Spleen (tissue), 11 donors: ENCODE results near the gene RHEB. TPM values are rescaled to one million over a fixed set of nuclear protein-coding genes. Genes with fewer than 3 reads are reported as not detected.

ENCODE experiments used
- DNase-seq: peaks from one replicate; pipeline ENCODE4 v3.0.0-alpha.2; 2020
- H3K27ac ChIP-seq, 8 donors: fragments of 200-600 bp; sonication (generic) in 7 of 8; 1 replicate in 4 of 8; 2 replicates in 4 of 8; pipeline versions ENCODE4 v1.5.0 to v1.8.0; 2016 to 2021; ENCODE audit warnings: inconsistent platforms in 4 of 8, mild to moderate bottlenecking in 4 of 8, moderate library complexity in 1 of 8
- H3K27me3 ChIP-seq, 7 donors: fragments of 200-600 bp; sonication (generic) in 6 of 7; replicated peaks in 1 of 7; 1 replicate in 4 of 7; 2 replicates in 3 of 7; pipeline versions ENCODE4 v1.5.0 to v1.8.0; 2016 to 2021; ENCODE audit warnings: inconsistent platforms in 3 of 7, mild to moderate bottlenecking in 1 of 7
- H3K36me3 ChIP-seq, 6 donors: fragments of 200-600 bp; sonication (generic) in 5 of 6; 1 replicate in 4 of 6; 2 replicates in 2 of 6; pipeline versions ENCODE4 v1.5.0 to v1.8.0; 2016 to 2021; ENCODE audit warnings: inconsistent platforms in 2 of 6
- H3K4me1 ChIP-seq, 6 donors: fragments of 200-600 bp; sonication (generic) in 5 of 6; 1 replicate in 3 of 6; 2 replicates in 3 of 6; pipeline versions ENCODE4 v1.5.0 to v1.8.0; 2016 to 2021; ENCODE audit warnings: inconsistent platforms in 3 of 6
- H3K4me3 ChIP-seq, 8 donors: fragments of 200-600 bp; sonication (generic) in 7 of 8; 1 replicate in 4 of 8; 2 replicates in 4 of 8; pipeline versions ENCODE4 v1.5.0 to v1.8.0; 2016 to 2021; ENCODE audit warnings: inconsistent platforms in 4 of 8, mild to moderate bottlenecking in 4 of 8, moderate library complexity in 2 of 8
- H3K9me3 ChIP-seq, 8 donors: fragments of 200-600 bp; sonication (generic) in 7 of 8; 1 replicate in 4 of 8; 2 replicates in 4 of 8; pipeline versions ENCODE4 v1.5.0 to v1.8.0; 2016 to 2021; ENCODE audit warnings: inconsistent platforms in 4 of 8
- POLR2A ChIP-seq, 3 donors: fragments of 450-650 bp; IDR thresholded peaks; one replicate each; pipeline ENCODE4 v1.5.1; 2017; ENCODE audit warnings: antibody characterized with exemption in 3 of 3, mild to moderate bottlenecking in 1 of 3
- POLR2AphosphoS5 ChIP-seq, 3 donors: sonication (generic); formaldehyde crosslinking; IDR thresholded peaks; one replicate each; pipeline ENCODE4 v1.5.1; 2017; ENCODE audit warnings: antibody characterized with exemption in 3 of 3
- WGBS, 5 donors: extraction: QIAGEN DNeasy Blood & Tissue Kit in 3 of 5; methylation state at CpG; one replicate each; pipeline versions ENCODE4 v1.1.5 to v1.1.7; 2013 to 2018; 5-methylcytosine and 5-hydroxymethylcytosine counted together
- intact Hi-C: fragments of 100-400 bp; cut with DNase I; formaldehyde crosslinking; loops from one replicate; pipeline ENCODE4 v1.15.0; 2023; ENCODE audit warnings: low total_unique reads
- polyA plus RNA-seq, 3 donors: library from polyadenylated mRNA; stranded (reverse); fragments of 200-250 nt; gene quantifications; one replicate each; pipeline ENCODE4 v1.2.1, GENCODE V29; 2013
- total RNA-seq, 7 donors: library from RNA; depleted of rRNA in 3 of 7; stranded (reverse); fragments of >200 nt in 3 of 7; fragmentation: NEBNext Ultra II Directional in 4 of 7; extraction: Animal tissue kit (Norgen Biotek cat#: 25700) in 4 of 7; gene quantifications; one replicate each; pipeline versions ENCODE4 v1.1.0 to v1.2.1, GENCODE V29; 2016 to 2021
- TF ChIP-seq, protein P1 (sequence below), 11 experiments: fragments of 200-600 bp in 7 of 11; fragments of 450-650 bp in 4 of 11; sonication (generic) in 4 of 11; IDR thresholded peaks in 8 of 11; conservative IDR thresholded peaks in 3 of 11; 1 replicate in 7 of 11; 2 replicates in 4 of 11; pipeline versions ENCODE4 v1.4.0 to v1.8.0; 2016 to 2021; ENCODE audit warnings: antibody characterized with exemption in 11 of 11, inconsistent platforms in 4 of 11, mild to moderate bottlenecking in 1 of 11
- donor health status: healthy with polysubstance abuse.
- donor health status: DM: no; HTN: no; CAD: no; lungs with moderate emphysema.
- donor health status: DM: no; HTN: no; CAD: no.
- donor health status: Bipolar disorder and iron deficiency.
- donor health status: healthy.
- donor health status: DM: no; HTN: no; CAD: no.
- donor health status: DM: yes; HTN: yes; CAD: no.

RHEB gene
- total and polyA plus RNA-seq, 10 donors, result 42.3 to 89.9 (median 72.5) TPM

DNA sequence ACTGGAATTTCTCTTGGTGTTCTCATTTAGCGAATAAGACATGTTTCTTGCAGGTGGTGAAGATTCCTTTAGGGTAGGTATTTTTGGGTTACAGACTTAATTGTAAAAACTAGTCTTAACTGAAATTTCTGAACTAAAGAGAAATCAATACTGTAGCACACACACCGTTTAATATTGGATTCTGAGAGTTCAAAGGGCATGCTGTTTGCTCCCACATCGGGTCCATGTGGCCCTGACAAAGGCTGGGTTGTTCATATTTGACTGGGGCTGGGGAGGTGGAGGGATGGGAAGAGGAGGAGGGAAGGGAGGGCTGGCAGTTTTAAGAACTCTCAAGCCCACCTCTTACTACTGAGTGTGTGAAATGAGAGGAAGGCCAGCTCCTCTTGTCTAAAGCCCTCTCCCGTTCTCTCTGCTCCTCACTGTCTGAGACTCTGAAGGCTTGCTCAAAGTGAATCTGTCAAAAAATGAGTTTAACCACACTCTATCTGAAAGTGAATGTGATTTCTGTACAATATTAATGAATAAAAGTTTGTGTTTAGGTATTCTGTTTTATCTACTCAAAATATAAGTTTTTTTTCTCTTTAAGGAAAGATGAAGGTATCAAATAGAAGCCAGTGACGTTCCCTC lies 40.0 kb upstream of the RHEB start:
- no peaks in the 10 kb centered on the region for H3K4me1 ChIP-seq
- DNase-seq, result no peak
- H3K9me3 ChIP-seq, result no peaks in the 10 kb centered on the region
- H3K36me3 ChIP-seq, result peaks cover 3 to 99% (median 62%) of the 10 kb centered on the region in 6 donors
- H3K27ac ChIP-seq, result no peak overlapping the region
- no peaks in the 10 kb centered on the region for H3K27me3 ChIP-seq
- TF ChIP-seq POLR2A (IDR thresholded peaks at IDR 0.05) (no peak), POLR2AphosphoS5 (IDR thresholded peaks at IDR 0.05) (no peak)
- TF ChIP-seq, protein P1, sequence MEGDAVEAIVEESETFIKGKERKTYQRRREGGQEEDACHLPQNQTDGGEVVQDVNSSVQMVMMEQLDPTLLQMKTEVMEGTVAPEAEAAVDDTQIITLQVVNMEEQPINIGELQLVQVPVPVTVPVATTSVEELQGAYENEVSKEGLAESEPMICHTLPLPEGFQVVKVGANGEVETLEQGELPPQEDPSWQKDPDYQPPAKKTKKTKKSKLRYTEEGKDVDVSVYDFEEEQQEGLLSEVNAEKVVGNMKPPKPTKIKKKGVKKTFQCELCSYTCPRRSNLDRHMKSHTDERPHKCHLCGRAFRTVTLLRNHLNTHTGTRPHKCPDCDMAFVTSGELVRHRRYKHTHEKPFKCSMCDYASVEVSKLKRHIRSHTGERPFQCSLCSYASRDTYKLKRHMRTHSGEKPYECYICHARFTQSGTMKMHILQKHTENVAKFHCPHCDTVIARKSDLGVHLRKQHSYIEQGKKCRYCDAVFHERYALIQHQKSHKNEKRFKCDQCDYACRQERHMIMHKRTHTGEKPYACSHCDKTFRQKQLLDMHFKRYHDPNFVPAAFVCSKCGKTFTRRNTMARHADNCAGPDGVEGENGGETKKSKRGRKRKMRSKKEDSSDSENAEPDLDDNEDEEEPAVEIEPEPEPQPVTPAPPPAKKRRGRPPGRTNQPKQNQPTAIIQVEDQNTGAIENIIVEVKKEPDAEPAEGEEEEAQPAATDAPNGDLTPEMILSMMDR (IDR thresholded peaks at IDR 0.05 in 8 of 11, conservative IDR thresholded peaks at IDR 0.05 in 3 of 11), result no peak
- intact Hi-C loops, result no loop called here
- WGBS, 5 donors, result 85 to 91% (median 90%) methylated on average over 5 of the region's 5 CpGs
- no peak overlapping the region for H3K4me3 ChIP-seq

DNA sequence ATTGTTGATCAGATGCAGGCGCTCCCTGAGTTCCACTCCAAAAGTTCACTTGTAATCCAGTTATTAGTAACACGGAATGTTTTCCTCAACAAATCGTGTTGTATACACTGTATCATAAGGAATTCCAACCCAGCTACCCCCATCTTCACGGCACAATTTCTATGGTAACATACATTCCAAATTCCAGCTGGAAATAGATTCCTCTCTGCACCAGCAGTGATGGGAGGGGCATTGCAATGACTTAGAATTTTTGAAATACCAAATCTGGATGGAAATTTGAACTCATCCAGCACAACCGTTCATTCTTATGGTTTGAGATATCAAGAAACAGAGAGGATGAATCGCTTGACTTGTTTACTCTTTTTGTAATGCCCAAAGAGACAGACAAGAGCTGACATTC lies 38.9 kb upstream of the RHEB start:
- Histone ChIP-seq H3K27me3 (no peaks in the 10 kb centered on the region), H3K4me3 (no peak overlapping the region), H3K27ac (no peak overlapping the region), H3K9me3 (no peaks in the 10 kb centered on the region), H3K4me1 (no peaks in the 10 kb centered on the region), H3K36me3 (peaks cover 3 to 88% (median 55%) of the 10 kb centered on the region in 6 donors)
- WGBS, 5 donors, result 83 to 95% (median 88%) methylated on average over 6 of the region's 6 CpGs
- TF ChIP-seq, protein P1 (IDR thresholded peaks at IDR 0.05 in 8 of 11, conservative IDR thresholded peaks at IDR 0.05 in 3 of 11), result no peak
- TF ChIP-seq POLR2A (IDR thresholded peaks at IDR 0.05) (no peak), POLR2AphosphoS5 (IDR thresholded peaks at IDR 0.05) (no peak)
- intact Hi-C loops, result no loop called here
- DNase-seq, result no peak

DNA sequence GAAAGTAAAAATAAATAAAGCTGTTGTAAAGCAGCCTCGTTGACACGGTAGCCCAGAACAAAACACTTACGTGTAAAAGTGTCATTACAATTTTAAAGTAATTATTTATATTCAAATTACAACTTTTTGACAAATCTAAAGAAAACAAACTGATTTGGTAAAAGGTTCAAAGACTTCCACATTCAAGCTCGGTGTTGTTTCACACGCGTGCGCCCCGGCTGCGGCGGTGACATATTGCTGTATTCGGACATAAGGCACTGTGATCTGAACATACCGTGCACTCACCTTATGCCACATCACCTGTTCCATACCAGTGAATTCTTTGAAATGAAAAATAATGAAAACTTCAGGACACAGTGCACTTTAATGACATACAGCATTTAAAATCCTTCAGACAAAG lies 36.9 kb upstream of the RHEB start:
- peaks cover 3 to 68% (median 46%) of the 10 kb centered on the region in 6 donors for H3K36me3 ChIP-seq
- 96 to 97% (median 97%) methylated on average over 12 of the region's 12 CpGs for WGBS, 5 donors
- intact Hi-C loops, result no loop called here

DNA sequence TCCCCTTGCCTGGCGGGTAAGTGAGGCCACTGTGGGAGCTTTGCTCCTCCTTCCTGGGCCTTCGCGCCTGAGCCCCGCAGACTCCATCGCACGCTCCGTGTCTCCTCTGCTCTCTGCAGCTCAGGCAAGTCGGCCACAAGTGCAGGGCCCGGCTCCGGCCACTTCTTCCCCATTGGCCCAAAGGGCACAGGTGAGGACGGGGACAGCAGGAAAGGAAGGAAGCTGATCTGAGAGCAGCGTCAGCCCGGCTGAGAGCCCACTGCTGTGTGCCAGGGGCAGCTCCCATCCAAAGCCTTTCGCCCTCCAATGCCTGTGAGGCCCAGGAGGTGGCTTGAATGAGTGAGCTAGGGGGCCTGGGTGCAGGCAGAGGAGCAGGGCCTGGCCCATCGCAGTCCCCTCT lies 33.7 kb upstream of the RHEB start:
- Histone ChIP-seq H3K27ac (no peak overlapping the region), H3K4me3 (no peak overlapping the region), H3K4me1 (peaks cover 0 to 6% (median 0%) of the 10 kb centered on the region in 6 donors), H3K36me3 (peaks cover 0 to 36% (median 20%) of the 10 kb centered on the region in 6 donors), H3K9me3 (no peaks in the 10 kb centered on the region), H3K27me3 (no peaks in the 10 kb centered on the region)
- 70 to 80% (median 77%) methylated on average over 15 of the region's 15 CpGs for WGBS, 5 donors
- TF ChIP-seq, protein P1 (IDR thresholded peaks at IDR 0.05 in 8 of 11, conservative IDR thresholded peaks at IDR 0.05 in 3 of 11), result no peak
- TF ChIP-seq POLR2AphosphoS5 (IDR thresholded peaks at IDR 0.05), result peak in 1 of 3 donors; percentile 33
- intact Hi-C loops, result no loop called here
- DNase-seq, result no peak

More for the DNA sequence above, 36.9 kb upstream of the RHEB start:
- no peak overlapping the region for H3K27ac ChIP-seq
- DNase-seq, result no peak
- no peak for TF ChIP-seq POLR2AphosphoS5 (IDR thresholded peaks at IDR 0.05)
- TF ChIP-seq, protein P1 (IDR thresholded peaks at IDR 0.05 in 8 of 11, conservative IDR thresholded peaks at IDR 0.05 in 3 of 11), result no peak
- TF ChIP-seq POLR2A (IDR thresholded peaks at IDR 0.05), result no peak
- H3K4me3 ChIP-seq, result no peak overlapping the region
- H3K27me3 ChIP-seq, result no peaks in the 10 kb centered on the region
- H3K9me3 ChIP-seq, result no peaks in the 10 kb centered on the region
- no peaks in the 10 kb centered on the region for H3K4me1 ChIP-seq
